B cell (primary cell): ENCODE measurements around the gene GCFC2. TPM values are rescaled to one million over a fixed set of nuclear protein-coding genes. Genes with fewer than 3 reads are reported as not detected.

Experiments used
- ATAC-seq: fragments of 200-7000 bp; cut with Tn5 transposase; one replicate; pipeline ENCODE4 v1.10.0; 2021; ENCODE audit warnings: low read depth, mild to moderate bottlenecking, moderate number of reproducible peaks, moderate library complexity
- CTCF ChIA-PET: fragments of 350-600 bp; sonication (Branson Sonifier 250); formaldehyde crosslinking; loops from one replicate; lab custom pipeline; 2021; ENCODE audit warnings: antibody characterized with exemption, inconsistent platforms; lab: Charles Lee
- POLR2A ChIA-PET: fragments of 350-600 bp; sonication (Branson Sonifier 250); formaldehyde crosslinking; loops from one replicate; lab custom pipeline; 2021; ENCODE audit warnings: antibody characterized with exemption; lab: Charles Lee
- DNase-seq: peaks from one replicate; pipeline ENCODE4 v3.0.0; 2013
- H2AFZ ChIP-seq: 2 replicates; pipeline ENCODE4 v1.6.1; 2012; ENCODE audit warnings: mild to moderate bottlenecking, low read depth, low read length; ENCODE audit not compliant: insufficient read depth, poor library complexity, severe bottlenecking
- H3K27ac ChIP-seq, 2 donors: 1 replicate in 1 of 2; 2 replicates in 1 of 2; pipeline ENCODE4 v1.5.1; 2012 to 2013; ENCODE audit warnings: low read length in 2 of 2, mild to moderate bottlenecking in 2 of 2, moderate library complexity in 1 of 2
- H3K27me3 ChIP-seq, 4 experiments: fragments of 200-600 bp in 1 of 4; sonication (generic) in 1 of 4; replicated peaks in 1 of 4; 1 replicate in 2 of 4; 2 replicates in 2 of 4; pipeline versions ENCODE4 v1.6.1 to v1.7.0; 2013 to 2016; ENCODE audit warnings: low read length in 3 of 4, mild to moderate bottlenecking in 2 of 4, mixed read lengths in 1 of 4, moderate library complexity in 1 of 4; ENCODE audit not compliant: insufficient read depth in 4 of 4, control insufficient read depth in 3 of 4; ENCODE audit errors: control extremely low read depth in 1 of 4
- H3K36me3 ChIP-seq, 2 experiments: replicated peaks in 1 of 2; 1 replicate in 1 of 2; 2 replicates in 1 of 2; pipeline versions ENCODE4 v1.6.1 to v1.7.1; 2013; ENCODE audit warnings: low read length in 1 of 2; ENCODE audit not compliant: insufficient read depth in 2 of 2, control insufficient read depth in 1 of 2; ENCODE audit errors: control extremely low read depth in 1 of 2, extremely low read depth in 1 of 2
- H3K4me1 ChIP-seq, 2 donors: fragments of 200-600 bp in 1 of 2; sonication (generic) in 1 of 2; 1 replicate in 1 of 2; 2 replicates in 1 of 2; pipeline versions ENCODE4 v1.5.1 to v1.6.1; 2013 to 2017; ENCODE audit warnings: low read length in 2 of 2; ENCODE audit not compliant: control insufficient read depth in 2 of 2, insufficient read depth in 2 of 2
- H3K4me2 ChIP-seq: replicated peaks from 2 replicates; pipeline ENCODE3; 2012; ENCODE audit warnings: mild to moderate bottlenecking, low read depth, low read length; ENCODE audit not compliant: poor library complexity, severe bottlenecking
- H3K4me3 ChIP-seq, 5 experiments: fragments of 200-600 bp in 1 of 5; sonication (generic) in 1 of 5; 1 replicate in 3 of 5; 2 replicates in 2 of 5; pipeline versions ENCODE4 v1.5.1 to v1.7.0; 2011 to 2016; ENCODE audit warnings: low read length in 4 of 5, mild to moderate bottlenecking in 4 of 5, low read depth in 2 of 5, control low read depth in 1 of 5, moderate library complexity in 1 of 5; ENCODE audit not compliant: insufficient read depth in 1 of 5; ENCODE audit errors: control extremely low read depth in 1 of 5, extremely low read depth in 1 of 5
- H3K79me2 ChIP-seq: fragments of 200-600 bp; sonication (generic); one replicate; pipeline ENCODE4 v1.6.0; 2016; ENCODE audit warnings: low read length; ENCODE audit not compliant: control insufficient read depth, insufficient read depth
- H3K9ac ChIP-seq: fragments of 200-600 bp; sonication (generic); 2 replicates; pipeline ENCODE4 v1.6.1; 2017; ENCODE audit warnings: mild to moderate bottlenecking, low read length, moderate library complexity
- H3K9me3 ChIP-seq, 3 donors: one replicate each; pipeline versions ENCODE4 v1.6.1 to v1.7.1; 2013; ENCODE audit warnings: low read length in 2 of 3; ENCODE audit not compliant: control insufficient read depth in 2 of 3, insufficient read depth in 1 of 3; ENCODE audit errors: control extremely low read depth in 1 of 3
- H4K20me1 ChIP-seq: 2 replicates; pipeline ENCODE4 v1.6.0; 2012; ENCODE audit warnings: mild to moderate bottlenecking, low read length; ENCODE audit not compliant: insufficient read depth, control insufficient read depth, poor library complexity, severe bottlenecking
- H3K27ac Mint-ChIP-seq: one replicate; pipeline ENCODE4 v1.8.0; 2021; ENCODE audit warnings: mixed read lengths
- H3K27me3 Mint-ChIP-seq: one replicate; pipeline ENCODE4 v1.8.0; 2021; ENCODE audit warnings: mixed read lengths
- H3K4me1 Mint-ChIP-seq: one replicate; pipeline ENCODE4 v1.8.0; 2021; ENCODE audit warnings: mixed read lengths
- H3K4me3 Mint-ChIP-seq: one replicate; pipeline ENCODE4 v1.8.0; 2021; ENCODE audit warnings: mixed read lengths
- H3K9me3 Mint-ChIP-seq: one replicate; pipeline ENCODE4 v1.8.0; 2022; ENCODE audit warnings: mixed read lengths; ENCODE audit not compliant: insufficient read depth
- EZH2 ChIP-seq: IDR thresholded peaks from 2 replicates; pipeline ENCODE4 v1.6.1; 2012; ENCODE audit warnings: borderline replicate concordance, low read depth, mild to moderate bottlenecking, moderate library complexity, low read length; ENCODE audit not compliant: insufficient read depth, poor library complexity, severe bottlenecking
- WGBS: methylation state at CpG from one replicate; pipeline ENCODE4 v1.1.5; 2013; ENCODE audit warnings: missing lambda C conversion rate; ENCODE audit not compliant: insufficient coverage; 5-methylcytosine and 5-hydroxymethylcytosine counted together
- intact Hi-C: fragments of 100-400 bp; cut with micrococcal nuclease; formaldehyde crosslinking; loops from one replicate; pipeline ENCODE4 v1.10.0; 2022
- polyA plus RNA-seq: library from polyadenylated mRNA; depleted of rRNA; stranded (reverse); fragments of >200 nt; gene quantifications from 2 replicates; pipeline ENCODE4 v1.2.3, GENCODE V29; 2012
- total RNA-seq, 2 donors: library from RNA; stranded (reverse); fragments of 120-200 nt in 1 of 2; gene quantifications; 1 replicate in 1 of 2; 2 replicates in 1 of 2; pipeline versions ENCODE4 v1.2.3 to v1.2.4, GENCODE V29; 2013 to 2022
- TF ChIP-seq, protein P1 (sequence below): fragments of 200-600 bp; IDR thresholded peaks from one replicate; pipeline ENCODE4 v1.8.0; 2022; ENCODE audit warnings: antibody characterized with exemption, mild to moderate bottlenecking

Gene GCFC2
- total and polyA plus RNA-seq, 2 donors (not counting 1 experiment from before 2014, with no cell fraction given) = 11.9 to 20.4 TPM

- Histone ChIP-seq H3K27me3 (peaks cover 0 to 5% (median 2%) of the 10 kb centered on the region in 4 experiments), H3K4me3 (no peak overlapping the region), H3K4me2 (no peak overlapping the region), H3K9me3 (no peaks in the 10 kb centered on the region), H3K27ac (no peak overlapping the region), H3K4me1 (no peaks in the 10 kb centered on the region), H3K9ac (no peak overlapping the region), H4K20me1 (no peaks in the 10 kb centered on the region), H3K79me2 (no peaks in the 10 kb centered on the region), H2AFZ (no peak overlapping the region), H3K36me3 (no peaks in the 10 kb centered on the region)
- no peak overlapping the region for H3K4me3 Mint-ChIP-seq
- CTCF ChIA-PET = interaction anchor here (0.6 to 3.2 kb wide), 20 partner anchors 8 to 937 kb away, joined by 3 to 27 read pairs (median 4); no protein-coding TSS in a partner anchor
- POLR2A ChIA-PET = no interaction called here
- DNase-seq (peak; percentile 61), ATAC-seq (peak; percentile 62)
- peaks cover 34% of the 10 kb centered on the region for H3K27me3 Mint-ChIP-seq
- peaks cover 2% of the 10 kb centered on the region for H3K4me1 Mint-ChIP-seq
- H3K9me3 Mint-ChIP-seq = no peaks in the 10 kb centered on the region
- no peak for TF ChIP-seq EZH2
- TF ChIP-seq, protein P1, sequence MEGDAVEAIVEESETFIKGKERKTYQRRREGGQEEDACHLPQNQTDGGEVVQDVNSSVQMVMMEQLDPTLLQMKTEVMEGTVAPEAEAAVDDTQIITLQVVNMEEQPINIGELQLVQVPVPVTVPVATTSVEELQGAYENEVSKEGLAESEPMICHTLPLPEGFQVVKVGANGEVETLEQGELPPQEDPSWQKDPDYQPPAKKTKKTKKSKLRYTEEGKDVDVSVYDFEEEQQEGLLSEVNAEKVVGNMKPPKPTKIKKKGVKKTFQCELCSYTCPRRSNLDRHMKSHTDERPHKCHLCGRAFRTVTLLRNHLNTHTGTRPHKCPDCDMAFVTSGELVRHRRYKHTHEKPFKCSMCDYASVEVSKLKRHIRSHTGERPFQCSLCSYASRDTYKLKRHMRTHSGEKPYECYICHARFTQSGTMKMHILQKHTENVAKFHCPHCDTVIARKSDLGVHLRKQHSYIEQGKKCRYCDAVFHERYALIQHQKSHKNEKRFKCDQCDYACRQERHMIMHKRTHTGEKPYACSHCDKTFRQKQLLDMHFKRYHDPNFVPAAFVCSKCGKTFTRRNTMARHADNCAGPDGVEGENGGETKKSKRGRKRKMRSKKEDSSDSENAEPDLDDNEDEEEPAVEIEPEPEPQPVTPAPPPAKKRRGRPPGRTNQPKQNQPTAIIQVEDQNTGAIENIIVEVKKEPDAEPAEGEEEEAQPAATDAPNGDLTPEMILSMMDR = peak; percentile 98
- intact Hi-C loops = loop anchor here (1.0 kb wide), 2 partner anchors 709 to 938 kb away; no protein-coding TSS in a partner anchor
- 0% methylated on average over 1 of the region's 4 CpGs for WGBS
- no peak overlapping the region for H3K27ac Mint-ChIP-seq
Observed at GRCh38 chr2:75627902-75628504, 82.7 kb downstream of the GCFC2 start.

- no peak overlapping the region for H2AFZ ChIP-seq
- H3K4me3 Mint-ChIP-seq = no peak overlapping the region
- H3K27ac Mint-ChIP-seq = no peak overlapping the region
- intact Hi-C loops = no loop called here
- H3K4me1 ChIP-seq = no peaks in the 10 kb centered on the region
- H3K36me3 ChIP-seq = no peaks in the 10 kb centered on the region
- ChIA-PET CTCF (interaction anchor here (0.7 to 1.0 kb wide), 2 partner anchors 9 to 557 kb away, joined by 3 read pairs; no protein-coding TSS in a partner anchor), POLR2A (no interaction called here)
- no peak overlapping the region for H3K4me2 ChIP-seq
- peaks cover 33% of the 10 kb centered on the region for H3K27me3 Mint-ChIP-seq
- H3K9me3 Mint-ChIP-seq = no peaks in the 10 kb centered on the region
- no peaks in the 10 kb centered on the region for H4K20me1 ChIP-seq
- peaks cover 0 to 3% (median 0%) of the 10 kb centered on the region in 3 donors for H3K9me3 ChIP-seq
- peaks cover 0 to 15% (median 2%) of the 10 kb centered on the region in 4 experiments for H3K27me3 ChIP-seq
- no peak overlapping the region for H3K27ac ChIP-seq
- H3K79me2 ChIP-seq = no peaks in the 10 kb centered on the region
- no peaks in the 10 kb centered on the region for H3K4me1 Mint-ChIP-seq
- WGBS = 100% methylated on average over 1 of the region's 3 CpGs
- no peak overlapping the region for H3K9ac ChIP-seq
- no peak for DNase-seq
- no peak for ATAC-seq
- no peak for TF ChIP-seq EZH2
- TF ChIP-seq, protein P1 = no peak
- no peak overlapping the region for H3K4me3 ChIP-seq
Observed at GRCh38 chr2:75622929-75623328, 87.8 kb downstream of the GCFC2 start.
